HK-2 (cell line): Measurements from ENCODE around the gene C12orf42.
"Not testable (repeated sequence)": the region's sequence is repeated elsewhere in the genome, so short reads cannot be mapped to it uniquely, and the experiment has no call there.

ENCODE experiments used
- DNase-seq: peaks from one replicate; pipeline ENCODE4 v3.0.0-alpha.2; 2018; ENCODE audit not compliant: unreplicated experiment

The C12orf42 gene

DNA sequence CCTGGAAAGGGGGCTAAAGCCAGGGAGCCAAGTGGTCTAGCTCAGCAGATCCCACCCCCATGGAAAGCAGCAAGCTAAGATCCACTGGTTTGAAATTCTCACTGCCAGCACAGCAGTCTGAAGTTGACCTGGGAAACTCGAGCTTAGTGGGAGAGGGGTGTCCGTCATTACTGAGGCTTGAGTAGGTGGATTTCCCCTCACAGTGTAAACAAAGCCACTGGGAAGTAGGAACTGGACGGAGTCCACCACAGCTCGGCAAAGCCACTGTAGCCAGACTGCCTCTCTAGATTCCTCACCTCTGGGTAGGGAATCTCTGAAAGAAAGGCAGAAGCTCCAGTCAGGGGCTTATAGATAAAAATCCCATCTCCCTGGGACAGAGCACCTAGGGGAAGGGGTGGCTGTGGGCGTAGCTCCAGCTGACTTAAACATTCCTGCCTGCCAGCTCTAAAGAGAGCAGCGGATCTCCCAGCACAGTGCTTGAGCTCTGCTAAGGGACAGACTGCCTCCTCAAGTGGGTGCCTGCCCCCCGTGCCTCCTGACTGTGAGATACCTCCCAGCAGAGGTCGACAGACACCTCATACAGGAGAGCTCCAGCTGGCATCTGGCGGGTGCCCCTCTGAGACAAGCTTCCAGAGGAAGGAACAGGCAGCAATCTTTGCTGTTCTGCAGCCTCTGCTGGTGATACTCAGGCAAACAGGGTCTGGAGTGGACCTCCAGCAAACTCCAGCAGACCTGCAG is 70.8 kb downstream of the C12orf42 start:
- DNase-seq = not testable (repeated sequence)

DNA sequence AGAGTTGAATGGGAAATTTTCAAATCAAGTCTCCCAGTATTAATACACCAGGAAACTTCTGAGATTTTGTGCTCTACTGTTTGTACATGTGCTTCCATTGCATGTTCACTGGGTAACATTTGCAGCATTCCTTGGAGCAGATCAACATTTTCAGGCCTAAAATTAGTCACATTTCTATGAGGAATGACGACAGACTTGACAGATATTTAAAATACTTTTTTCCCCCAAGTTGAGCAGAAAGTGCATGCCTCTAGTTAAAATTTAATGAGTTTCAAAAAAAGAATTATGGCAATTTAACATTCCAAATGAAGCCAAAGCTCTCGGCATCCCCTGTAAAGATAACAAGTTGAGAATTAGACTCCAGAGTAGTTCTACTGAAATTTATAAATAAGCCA is 72.3 kb downstream of the C12orf42 start:
- no peak for DNase-seq

- DNase-seq = no peak
Observed at GRCh38 chr12:103422746-103423515, 72.8 kb downstream of the C12orf42 start.

GRCh38 chr12:103422328-103422727 is 73.4 kb downstream of the C12orf42 start:
- DNase-seq = no peak

GRCh38 chr12:103421402-103421801 is 74.4 kb downstream of the C12orf42 start:
- no peak for DNase-seq

DNA sequence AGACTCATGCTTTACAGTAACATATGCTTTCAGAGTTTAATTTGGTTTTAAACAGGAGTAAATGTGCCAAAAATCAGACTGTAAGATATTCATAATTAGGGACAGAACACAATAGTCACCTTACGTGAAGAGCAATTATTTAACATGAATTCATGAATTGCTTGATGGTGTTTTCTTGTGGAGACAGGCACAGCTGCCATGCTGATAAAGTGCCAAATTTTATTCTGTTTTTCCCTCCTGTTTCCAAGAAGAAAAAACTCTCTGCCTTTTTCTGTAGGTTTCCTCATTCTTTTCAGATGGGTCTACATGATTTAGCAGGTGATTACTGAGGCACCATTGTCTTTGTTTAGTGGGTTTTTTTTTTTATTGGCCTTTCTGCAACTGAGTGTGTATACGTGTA is 80.1 kb downstream of the C12orf42 start:
- DNase-seq = no peak

DNA sequence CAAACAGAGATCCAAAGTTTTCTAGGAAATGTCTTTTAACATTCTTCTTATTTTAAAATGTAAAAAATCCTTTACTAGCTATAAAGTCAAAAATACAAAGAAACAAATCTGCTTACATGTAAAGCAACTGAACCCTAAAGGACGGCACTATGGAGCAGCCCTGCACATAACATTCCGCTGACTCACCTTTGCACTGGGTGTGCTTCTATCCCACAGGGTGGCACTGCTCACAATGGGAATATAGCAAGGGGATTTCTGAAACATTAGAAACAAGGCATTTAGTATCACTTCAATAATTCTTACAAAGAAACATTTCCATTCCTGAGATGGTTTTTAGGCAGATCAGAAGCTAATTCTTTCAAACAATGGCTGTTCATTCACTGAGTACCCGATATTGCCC is 94.3 kb downstream of the C12orf42 start:
- DNase-seq = peak; percentile 33

GRCh38 chr12:103399986-103400385 is 95.8 kb downstream of the C12orf42 start:
- DNase-seq = no peak

GRCh38 chr12:103397536-103397935 is 98.2 kb downstream of the C12orf42 start:
- DNase-seq = no peak

DNA sequence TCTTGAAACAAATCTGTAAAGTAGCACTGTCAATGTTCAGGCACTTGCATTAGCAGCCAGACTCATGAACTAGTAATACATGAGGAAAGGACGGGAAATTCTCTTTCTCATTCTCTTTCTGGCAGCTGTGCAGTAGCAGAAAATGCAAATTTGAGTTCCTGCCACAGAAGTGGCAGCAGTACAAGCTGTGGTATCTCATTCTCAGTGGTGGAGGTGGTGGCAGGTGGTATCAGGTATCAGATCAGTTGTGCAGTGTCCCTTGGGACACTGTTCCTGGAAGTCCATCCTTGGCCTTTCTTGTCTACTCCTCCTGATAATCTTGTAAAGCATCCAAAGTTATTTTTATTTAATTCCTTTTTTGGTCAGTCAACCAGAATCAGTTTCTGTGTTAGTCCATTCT is 103.0 kb downstream of the C12orf42 start:
- DNase-seq = no peak

DNA sequence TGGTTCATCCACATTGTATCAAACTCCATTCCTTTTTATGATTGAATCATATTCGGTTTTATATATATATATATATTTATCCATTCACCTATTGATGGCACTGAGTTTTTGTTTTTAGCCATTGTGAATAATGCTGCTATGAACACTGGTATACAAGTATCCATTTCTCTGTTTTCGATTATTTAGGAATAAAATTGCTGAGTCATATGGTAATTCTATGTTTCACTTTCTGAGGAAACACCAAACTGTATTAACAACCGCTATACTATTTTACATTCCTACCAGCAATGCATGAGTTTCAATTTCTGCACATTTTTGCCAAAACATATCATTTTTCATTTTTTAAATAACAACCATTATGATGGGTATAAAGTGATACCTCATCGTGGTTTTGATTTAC is 104.7 kb downstream of the C12orf42 start:
- no peak for DNase-seq

DNA sequence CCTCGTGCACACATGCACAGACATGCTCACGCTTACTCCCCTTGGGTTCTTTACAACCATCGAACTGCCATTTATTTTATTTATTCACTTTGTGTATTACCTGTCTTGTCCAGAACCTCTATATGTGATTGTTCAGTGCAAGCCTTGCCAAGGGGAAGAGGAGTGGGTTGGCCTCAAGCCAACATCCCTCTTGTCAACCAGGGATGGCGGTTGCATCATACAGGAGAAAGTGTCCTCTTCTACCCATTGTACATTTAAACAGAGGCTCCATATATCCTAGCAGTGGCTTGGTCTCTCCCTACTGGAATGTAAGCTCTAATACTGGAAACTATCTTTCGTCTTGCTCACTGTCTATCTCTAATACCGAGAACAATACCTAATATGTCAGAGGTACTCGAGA is 108.4 kb downstream of the C12orf42 start:
- no peak for DNase-seq

- no peak for DNase-seq
Observed at GRCh38 chr12:103386451-103386850, 109.3 kb downstream of the C12orf42 start.

- no peak for DNase-seq
Observed at GRCh38 chr12:103382736-103383346, 112.9 kb downstream of the C12orf42 start.

DNA sequence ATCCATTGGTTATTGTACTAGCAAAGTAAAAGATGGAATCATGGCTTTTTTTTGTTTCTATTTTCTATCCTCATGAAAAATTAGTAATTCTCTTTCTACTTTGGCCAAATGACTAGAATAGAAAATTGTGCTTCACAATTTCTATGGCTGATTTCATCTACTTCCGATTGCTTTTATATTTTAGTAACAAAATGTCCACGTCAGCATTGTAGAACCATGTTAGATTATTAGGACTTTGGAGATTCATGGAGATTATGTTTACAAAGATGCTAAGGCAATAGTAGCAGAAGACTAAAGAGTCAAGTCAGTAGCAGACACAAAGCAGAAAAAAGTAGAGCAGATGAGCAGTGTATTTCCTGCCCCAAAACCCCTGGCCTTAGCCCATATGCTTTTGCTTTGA is 113.6 kb downstream of the C12orf42 start:
- DNase-seq = no peak

DNA sequence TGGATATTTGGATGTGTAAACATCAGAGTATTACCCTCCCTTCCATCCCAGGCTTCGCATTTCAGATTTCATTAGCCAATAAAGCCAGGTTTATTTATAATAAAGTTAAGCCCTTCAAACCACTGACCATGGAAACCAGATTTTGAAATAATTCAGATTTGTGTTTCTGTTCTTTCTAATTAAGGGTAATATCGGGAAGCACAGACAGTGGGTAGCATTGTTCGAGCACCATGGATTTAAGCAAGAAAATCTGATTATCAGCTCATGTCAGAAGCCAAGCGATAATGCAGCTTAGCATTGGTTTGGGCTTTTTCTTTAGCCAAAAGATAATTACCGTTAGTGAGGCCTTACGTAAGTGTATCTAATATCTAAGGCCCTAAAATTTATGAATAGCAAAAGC is 116.1 kb downstream of the C12orf42 start:
- DNase-seq = no peak

- no peak for DNase-seq
Observed at GRCh38 chr12:103373088-103373523, 122.7 kb downstream of the C12orf42 start.

DNA sequence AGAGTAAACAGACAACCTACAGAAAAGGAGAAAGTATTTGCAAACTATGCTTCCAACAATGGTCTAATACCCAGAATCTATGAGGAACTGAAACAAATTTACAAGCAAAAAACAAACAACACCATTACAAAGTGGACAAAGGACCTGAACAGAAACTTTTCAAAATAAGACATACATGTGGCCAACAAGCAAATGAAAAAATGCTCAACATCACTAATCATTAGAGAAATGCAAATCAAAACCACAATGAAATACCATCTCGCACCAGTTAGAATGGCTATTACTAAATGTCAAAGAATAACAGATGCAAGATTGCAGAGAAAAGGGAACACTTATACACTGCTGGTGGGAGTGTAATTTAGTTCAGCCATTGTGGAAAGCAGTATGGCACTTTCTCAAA is 125.8 kb downstream of the C12orf42 start:
- no peak for DNase-seq

DNA sequence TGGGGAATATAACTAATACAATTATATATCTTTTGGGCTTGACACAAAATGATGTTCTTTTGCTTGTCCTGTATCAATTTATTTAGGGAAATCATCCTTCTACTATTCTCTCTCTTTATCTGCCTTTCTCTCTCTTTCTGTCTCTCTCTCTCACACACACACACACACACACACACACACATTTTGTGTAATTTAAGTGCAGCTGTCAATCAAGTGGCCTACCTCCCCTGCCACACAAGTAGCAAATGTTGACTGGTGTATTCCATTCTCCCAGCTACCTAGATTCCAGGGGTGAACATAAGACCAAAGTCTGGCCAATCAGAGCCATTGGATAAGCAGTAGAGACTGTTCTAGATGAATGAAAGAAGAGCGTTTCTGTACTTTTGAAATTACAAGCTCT is 127.6 kb downstream of the C12orf42 start:
- DNase-seq = no peak

DNA sequence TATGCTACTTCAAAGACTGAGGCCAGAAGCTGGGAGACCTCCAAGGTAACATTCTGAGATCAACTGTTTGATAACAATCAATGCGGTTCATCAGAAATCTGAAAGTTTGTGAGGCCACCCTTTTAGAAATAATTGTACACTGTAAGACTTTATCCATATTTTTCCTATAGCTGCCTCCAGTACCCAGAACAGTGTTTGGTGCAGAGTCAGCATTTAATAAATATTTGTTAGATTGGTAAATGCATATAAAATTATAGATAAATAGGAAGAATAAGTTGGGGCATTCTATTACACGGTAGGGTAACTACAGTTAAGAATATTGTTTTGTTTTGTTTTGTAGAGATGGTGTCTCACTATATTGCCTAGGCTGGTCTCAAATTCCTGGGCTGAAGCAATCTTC is 141.4 kb downstream of the C12orf42 start:
- no peak for DNase-seq

DNA sequence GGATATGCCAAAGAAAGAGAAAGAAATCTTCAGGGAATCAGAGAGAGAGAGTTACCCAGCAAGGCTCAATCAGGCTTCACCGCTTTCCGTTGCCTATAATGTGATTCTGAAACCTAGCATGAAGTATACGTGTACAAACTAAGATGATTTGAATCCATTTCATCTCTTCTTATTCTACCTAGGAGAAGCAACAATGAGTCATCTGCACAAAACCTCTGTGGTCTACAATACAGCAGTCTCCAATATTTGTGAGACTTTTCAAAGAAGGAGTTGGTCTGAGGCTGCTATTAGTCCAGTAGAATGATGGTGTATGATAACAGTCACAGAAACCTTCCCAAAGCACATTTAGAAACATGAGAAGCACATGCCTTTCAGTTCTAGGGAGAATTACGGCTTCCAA is 141.9 kb downstream of the C12orf42 start:
- DNase-seq = no peak

DNA sequence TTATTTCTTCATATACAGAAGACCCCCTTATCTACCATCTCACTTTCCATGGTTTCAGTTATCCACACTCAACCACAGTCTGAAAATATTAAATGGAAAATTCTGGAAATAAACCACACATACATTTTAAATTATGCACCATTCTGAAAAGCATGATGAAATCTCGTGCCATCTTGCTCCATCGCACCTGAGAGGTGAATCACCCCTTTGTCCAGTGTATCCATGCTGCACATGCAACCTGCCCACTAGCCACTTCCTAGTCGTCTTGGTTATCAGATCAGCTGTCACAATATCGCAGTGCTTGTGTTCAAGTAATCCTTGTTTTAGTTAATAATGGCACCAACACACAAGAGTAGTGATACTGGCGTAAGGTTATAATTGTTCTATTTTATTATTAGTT is 145.7 kb downstream of the C12orf42 start:
- no peak for DNase-seq

GRCh38 chr12:103348935-103349334 is 146.8 kb downstream of the C12orf42 start:
- no peak for DNase-seq
